ENCODE results near the gene ZCCHC8. TPM values are rescaled to one million over a fixed set of nuclear protein-coding genes. Genes with fewer than 3 reads are reported as not detected.

ZCCHC8 gene
- total and polyA plus RNA-seq, 2 donors (not counting 3 experiments of a cell fraction or from before 2014, with no cell fraction given): 10.0 to 24.4 TPM

- H3K4me1 ChIP-seq (ENCODE audit: control insufficient read depth, extremely low read depth, insufficient read depth, low read length): no peaks in the 10 kb centered on the region
Measured at GRCh38 chr12:122545855-122546254, 45.1 kb upstream of the ZCCHC8 start.

More at GRCh38 chr12:122545855-122546254, 45.1 kb upstream of the ZCCHC8 start:
- H3K9me1 ChIP-seq (replicated peaks; ENCODE audit: control insufficient read depth, extremely low read depth, insufficient read depth, low read length): no peaks in the 10 kb centered on the region
- BruUV-seq (replicated peaks): no TSS peak
- no peak overlapping the region for H3K4me2 ChIP-seq (ENCODE audit: insufficient read depth, low read length)
- intact Hi-C loops (cut with micrococcal nuclease): no loop called here
- no peak overlapping the region for H3K9ac ChIP-seq (replicated peaks; ENCODE audit: extremely low read depth, insufficient read depth, low read length)
- dilution Hi-C loops (cut with MboI; ENCODE audit: extremely low pct_ligation_motif_present, low sequenced_read_pairs): no loop called here
- POLR2A ChIA-PET: no interaction called here
- H3K4me3 ChIP-seq (replicated peaks in 1 of 3; ENCODE audit: insufficient read depth in 1 of 3, low read depth in 1 of 3, low read length in 3 of 3): no peak overlapping the region
- DNase-seq (ENCODE audit: low read depth, low spot score) (no peak), FAIRE-seq (no peak)
- no peaks in the 10 kb centered on the region for H3K79me2 ChIP-seq (ENCODE audit: control insufficient read depth, insufficient read depth, low read length)
- no peak overlapping the region for H2AFZ ChIP-seq (ENCODE audit: low read depth, low read length)
- no peak overlapping the region for H3K27ac ChIP-seq (ENCODE audit: insufficient read depth, low read depth, low read length)
- no peaks in the 10 kb centered on the region for H4K20me1 ChIP-seq (replicated peaks; ENCODE audit: control insufficient read depth, extremely low read depth, insufficient read depth, low read length)
- CTCF ChIA-PET: no interaction called here
- peaks cover 0 to 10% of the 10 kb centered on the region in 2 experiments for H3K36me3 ChIP-seq (ENCODE audit: control insufficient read depth in 2 of 2, extremely low read depth in 1 of 2, insufficient read depth in 2 of 2, low read length in 2 of 2)
- no peaks in the 10 kb centered on the region for H3K9me3 ChIP-seq (replicated peaks; ENCODE audit: control insufficient read depth, insufficient read depth, low read length)
- H3K27me3 ChIP-seq (ENCODE audit: control insufficient read depth in 2 of 2, insufficient read depth in 2 of 2, low read length in 2 of 2): no peaks in the 10 kb centered on the region
- TF ChIP-seq EZH2 (IDR thresholded peaks at IDR 0.05; ENCODE audit: borderline replicate concordance, low read depth, low read length, severe bottlenecking) (no peak), CTCF (IDR thresholded peaks at IDR 0.05; ENCODE audit: extremely low read depth in 1 of 2, insufficient read depth in 1 of 2, low read depth in 1 of 2, low read length in 2 of 2) (no peak), FOS (IDR thresholded peaks at IDR 0.05; ENCODE audit: borderline replicate concordance, insufficient read depth, low read length) (no peak), POLR2AphosphoS5 (IDR thresholded peaks at IDR 0.05; ENCODE audit: insufficient read depth, low read depth, low read length) (no peak), GATA2 (IDR thresholded peaks at IDR 0.05; ENCODE audit: insufficient read depth, insufficient read length, low read depth, low read length) (no peak), MYC (IDR thresholded peaks at IDR 0.05; ENCODE audit: low read depth, low read length) (no peak), JUN (IDR thresholded peaks at IDR 0.05; ENCODE audit: borderline replicate concordance, insufficient read depth, insufficient read length, low read depth) (no peak), POLR2A (IDR thresholded peaks at IDR 0.05; ENCODE audit: low read depth, low read length) (no peak), MAX (IDR thresholded peaks at IDR 0.05; ENCODE audit: insufficient read depth, insufficient read length) (no peak)
